Activated CD8-positive, alpha-beta memory T cell treated with anti-CD3 and anti-CD28 coated beads for 4 hours (primary cell): ENCODE data around the gene SLMAP.

Experiments used
- DNase-seq, 2 donors: peaks; one replicate each; pipeline ENCODE4 v3.0.0-alpha.2; 2020; ENCODE audit warnings: low read depth in 2 of 2

Gene SLMAP

GRCh38 chr3:57893668-57894067, 137.6 kb downstream of the SLMAP start:
- DNase-seq = no peak

DNA sequence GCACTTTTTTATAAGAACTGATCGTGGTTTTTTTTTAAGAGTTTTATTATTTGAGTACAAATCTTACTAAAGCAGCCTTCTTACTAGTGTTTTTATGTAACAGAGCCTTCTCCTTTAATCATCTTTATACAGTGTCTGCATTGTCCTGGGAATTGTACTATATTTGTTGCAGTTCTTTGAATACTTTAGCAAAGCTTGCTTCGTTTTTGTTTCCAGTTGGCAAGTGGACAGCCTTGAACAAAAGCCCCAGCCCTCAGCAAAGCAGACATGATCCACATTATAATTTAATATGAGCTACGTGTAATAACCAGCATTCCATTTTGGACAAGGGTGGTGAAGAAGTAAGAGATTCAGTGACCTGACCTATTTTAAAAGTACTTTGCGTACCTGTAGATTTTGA, 139.9 kb downstream of the SLMAP start:
- DNase-seq = no peak

DNA sequence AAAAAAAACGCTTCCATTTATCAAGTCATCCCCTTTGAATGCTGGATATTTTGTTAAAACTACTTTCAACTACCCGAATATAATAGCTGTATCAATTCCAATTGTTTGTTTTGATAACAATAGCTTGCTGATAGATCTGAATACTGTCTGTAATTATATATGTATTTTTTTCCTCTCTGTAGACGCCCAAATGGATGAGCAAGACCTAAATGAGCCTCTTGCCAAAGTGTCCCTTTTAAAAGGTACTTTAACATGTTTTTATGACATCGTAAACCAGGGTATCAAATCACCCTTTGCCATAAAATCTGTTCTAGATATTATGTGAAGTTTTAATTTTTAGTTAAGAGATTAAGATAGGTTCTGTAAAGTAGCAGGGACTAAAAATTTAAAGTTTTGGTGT, 140.6 kb downstream of the SLMAP start:
- DNase-seq = no peak

DNA sequence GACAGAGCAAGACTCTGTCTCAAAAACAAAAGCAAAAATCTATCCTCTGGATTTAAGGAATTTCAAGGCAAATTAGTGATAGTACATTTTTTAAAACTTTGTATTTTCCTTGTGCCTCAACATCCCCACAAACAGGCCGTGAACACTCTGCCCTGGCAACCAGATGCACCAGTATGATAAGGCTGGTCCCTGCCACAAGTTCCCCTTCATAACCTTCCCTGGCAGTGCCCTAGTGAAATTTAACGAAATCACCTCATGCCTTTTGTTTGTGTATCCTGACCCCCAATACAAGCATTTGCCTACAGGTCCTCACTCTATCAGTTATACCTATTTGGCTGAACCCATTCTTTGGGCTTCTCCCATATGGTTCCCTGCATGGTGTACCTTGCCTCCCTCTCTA, 144.7 kb downstream of the SLMAP start:
- DNase-seq = no peak

- DNase-seq = no peak
Measured at GRCh38 chr3:57903124-57903890, 147.2 kb downstream of the SLMAP start.

DNA sequence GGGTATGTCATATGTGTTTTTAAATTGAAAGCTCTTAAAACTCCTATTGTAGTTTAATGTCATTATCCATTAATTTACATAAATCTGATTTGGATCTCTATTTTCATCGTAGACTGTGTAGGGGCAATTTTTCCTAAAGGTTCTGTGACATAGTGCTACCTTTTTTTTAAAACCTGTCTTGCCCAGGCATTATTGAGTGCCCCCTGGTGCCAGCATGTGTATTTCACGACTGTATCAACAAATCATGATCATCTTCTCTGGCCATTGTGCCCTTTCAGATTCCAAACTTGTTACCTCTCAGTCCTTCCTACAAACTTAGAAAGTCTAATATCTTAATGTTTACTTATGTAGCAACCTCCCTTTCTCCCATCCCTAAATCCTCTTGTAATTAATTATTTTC, 154.9 kb downstream of the SLMAP start:
- no peak for DNase-seq

DNA sequence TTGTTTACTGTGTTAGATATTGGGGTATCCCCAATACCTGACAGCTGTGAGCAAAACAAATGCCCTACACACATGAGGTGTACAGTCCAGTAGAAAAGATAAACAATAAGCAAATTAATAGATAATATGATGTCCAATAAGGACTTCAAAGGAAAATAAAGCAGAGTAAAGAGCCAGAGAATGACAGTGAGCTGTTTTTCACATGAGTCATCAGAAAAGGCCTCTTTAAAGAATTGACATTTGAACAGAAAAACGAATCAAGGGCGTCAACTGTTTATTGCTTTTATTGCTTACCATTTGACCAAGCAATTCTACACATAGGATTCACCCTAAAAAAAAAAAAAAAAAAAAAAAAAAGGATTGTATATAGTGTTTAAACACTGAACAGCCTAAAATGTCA, 155.5 kb downstream of the SLMAP start:
- DNase-seq = no peak

DNA sequence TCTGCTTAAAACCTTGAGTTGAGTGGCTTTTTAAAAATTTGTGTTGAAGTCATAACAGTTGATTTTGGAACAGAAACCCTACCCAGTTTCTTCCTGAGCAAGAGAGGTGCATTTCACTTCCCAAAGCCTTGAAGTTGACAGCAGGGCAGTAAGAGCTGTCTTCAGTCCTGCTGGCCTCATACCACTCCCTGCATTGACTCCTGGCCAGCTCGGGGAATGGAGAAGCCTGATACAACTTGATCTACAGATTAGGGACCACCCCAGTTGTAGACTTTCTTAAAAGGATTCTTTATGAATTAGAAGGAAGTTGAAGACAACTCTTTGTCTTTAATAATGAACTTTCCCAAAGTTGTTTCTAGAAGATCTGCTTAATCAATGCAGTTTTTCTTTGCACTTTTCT, 161.5 kb downstream of the SLMAP start:
- DNase-seq = no peak

- no peak for DNase-seq
Measured at GRCh38 chr3:57918123-57918837, 162.2 kb downstream of the SLMAP start.

DNA sequence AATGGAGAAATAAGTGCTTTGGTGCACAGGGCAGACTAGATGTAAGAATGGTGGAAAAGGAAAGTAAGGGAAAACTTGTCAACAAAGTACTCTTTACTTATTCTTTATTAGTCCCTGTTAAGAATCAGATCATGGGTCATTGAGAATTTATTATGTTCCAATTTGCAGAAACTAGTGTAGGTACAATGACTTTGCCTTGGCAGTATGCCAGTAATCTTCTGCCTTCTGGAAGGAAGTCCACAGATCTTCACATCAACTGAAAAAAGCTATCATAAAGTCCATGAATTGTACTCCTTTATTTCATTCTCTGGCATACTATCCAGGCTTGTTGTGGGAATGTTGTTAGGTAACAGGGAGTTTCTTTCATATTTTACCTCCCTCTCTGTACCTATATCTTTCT, 163.9 kb downstream of the SLMAP start:
- DNase-seq = no peak

- DNase-seq = no peak
Measured at GRCh38 chr3:57923101-57923500, 167.0 kb downstream of the SLMAP start.

GRCh38 chr3:57923752-57924151, 167.6 kb downstream of the SLMAP start:
- no peak for DNase-seq

GRCh38 chr3:57927166-57927565, 171.1 kb downstream of the SLMAP start:
- no peak for DNase-seq

GRCh38 chr3:57927916-57928315, 171.8 kb downstream of the SLMAP start:
- DNase-seq = no peak

DNA sequence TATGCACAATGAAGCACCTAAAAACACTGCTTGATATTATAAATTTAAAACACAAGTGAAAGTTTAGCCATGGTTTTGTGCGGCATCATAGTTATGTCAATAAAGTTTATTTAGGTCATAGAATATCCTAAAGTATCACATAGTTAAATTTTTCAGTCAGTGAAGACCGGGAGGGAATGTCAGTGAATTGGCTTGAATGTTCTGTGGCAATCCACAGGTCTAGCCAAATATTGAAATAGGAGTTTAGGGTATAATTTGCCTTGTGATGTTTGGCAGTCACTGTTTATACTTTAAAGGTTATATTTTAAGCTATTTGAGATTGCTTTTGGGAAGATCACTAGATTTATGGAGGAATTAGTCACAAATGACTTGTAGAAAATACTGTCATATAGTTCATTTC, 172.4 kb downstream of the SLMAP start:
- DNase-seq = no peak

DNA sequence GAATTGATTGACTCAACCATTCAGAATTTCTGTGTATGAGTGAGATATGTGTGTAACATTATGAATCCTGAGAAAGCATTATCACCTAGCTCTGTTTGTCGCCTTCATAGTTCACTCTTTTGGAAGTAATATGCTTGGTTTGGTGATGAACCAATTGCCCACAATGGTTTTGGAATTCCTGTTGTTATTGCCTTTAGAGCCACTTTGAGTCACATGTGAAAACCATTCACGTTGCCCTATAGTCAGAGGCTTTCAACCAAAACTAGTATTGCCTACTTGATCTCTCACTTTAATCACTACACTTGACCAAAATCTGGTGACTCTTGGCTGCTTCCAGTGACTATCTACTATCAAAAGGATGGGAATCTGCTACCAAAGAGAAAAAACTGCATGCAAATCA, 173.9 kb downstream of the SLMAP start:
- no peak for DNase-seq

GRCh38 chr3:57933602-57934001, 177.5 kb downstream of the SLMAP start:
- no peak for DNase-seq

- no peak for DNase-seq
Measured at GRCh38 chr3:57934373-57934772, 178.3 kb downstream of the SLMAP start.

- DNase-seq = no peak
Measured at GRCh38 chr3:57935539-57935938, 179.4 kb downstream of the SLMAP start.

- no peak for DNase-seq
Measured at GRCh38 chr3:57937092-57937491, 181.0 kb downstream of the SLMAP start.

GRCh38 chr3:57939775-57940174, 183.7 kb downstream of the SLMAP start:
- no peak for DNase-seq

DNA sequence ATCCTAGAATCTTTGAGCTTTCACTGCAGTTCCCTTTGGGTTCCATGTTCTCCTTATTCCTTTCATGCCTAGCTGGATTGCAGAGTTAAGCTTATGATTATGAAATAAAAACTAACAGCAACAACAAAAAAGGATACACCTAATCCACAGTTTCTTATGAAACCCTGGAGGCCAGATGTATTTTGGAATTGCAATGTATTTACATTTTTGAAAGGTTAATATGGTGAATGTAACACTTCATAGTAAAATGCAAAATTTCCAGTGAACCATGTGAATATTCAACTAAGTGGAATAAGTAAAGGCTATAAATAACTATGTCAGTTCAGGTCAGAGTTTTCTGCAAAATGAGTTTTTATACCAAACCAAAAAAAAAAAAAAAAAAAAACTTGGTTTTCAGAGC, 186.3 kb downstream of the SLMAP start:
- no peak for DNase-seq

GRCh38 chr3:57942872-57943283, 186.8 kb downstream of the SLMAP start:
- no peak for DNase-seq
